Stimulated activated CD4-positive, alpha-beta T cell treated with anti-CD3 and anti-CD28 coated beads, Interleukin-2, amount 100 ng/mL, for 48 hours (primary cell): Measurements from ENCODE around the gene NOSTRIN.
"Not testable (repeated sequence)": the region's sequence is repeated elsewhere in the genome, so short reads cannot be mapped to it uniquely, and the experiment has no call there.

ENCODE experiments used
- DNase-seq, 2 donors: peaks; one replicate each; pipeline ENCODE4 v3.0.0-alpha.2; 2020

Gene NOSTRIN

GRCh38 chr2:168819829-168820489 is 17.5 kb downstream of the NOSTRIN start:
- no peak for DNase-seq

- no peak for DNase-seq
Measured at GRCh38 chr2:168821577-168821976, 19.1 kb downstream of the NOSTRIN start.

- no peak for DNase-seq
Measured at GRCh38 chr2:168821992-168822391, 19.6 kb downstream of the NOSTRIN start.

- DNase-seq = no peak
Measured at GRCh38 chr2:168825126-168825525, 22.7 kb downstream of the NOSTRIN start.

- DNase-seq = no peak
Measured at GRCh38 chr2:168830958-168831357, 28.5 kb downstream of the NOSTRIN start.

- no peak for DNase-seq
Measured at GRCh38 chr2:168831662-168832061, 29.2 kb downstream of the NOSTRIN start.

- no peak for DNase-seq
Measured at GRCh38 chr2:168835969-168836368, 33.5 kb downstream of the NOSTRIN start.

- DNase-seq = no peak
Measured at GRCh38 chr2:168841445-168841844, 39.0 kb downstream of the NOSTRIN start.

- DNase-seq = no peak
Measured at GRCh38 chr2:168843253-168843652, 40.8 kb downstream of the NOSTRIN start.

GRCh38 chr2:168848225-168848624 is 45.8 kb downstream of the NOSTRIN start:
- DNase-seq = no peak

GRCh38 chr2:168849610-168850009 is 47.2 kb downstream of the NOSTRIN start:
- no peak for DNase-seq

- no peak for DNase-seq
Measured at GRCh38 chr2:168850846-168851245, 48.4 kb downstream of the NOSTRIN start.

GRCh38 chr2:168851674-168852320 is 49.4 kb downstream of the NOSTRIN start:
- no peak for DNase-seq

- DNase-seq = no peak
Measured at GRCh38 chr2:168852481-168852880, 50.0 kb downstream of the NOSTRIN start.

GRCh38 chr2:168853471-168853870 is 51.0 kb downstream of the NOSTRIN start:
- no peak for DNase-seq

GRCh38 chr2:168854651-168855050 is 52.2 kb downstream of the NOSTRIN start:
- no peak for DNase-seq

GRCh38 chr2:168855601-168856000 is 53.2 kb downstream of the NOSTRIN start:
- no peak for DNase-seq

GRCh38 chr2:168858146-168858545 is 55.7 kb downstream of the NOSTRIN start:
- no peak for DNase-seq

- DNase-seq = not testable (repeated sequence)
Measured at GRCh38 chr2:168867164-168867563, 64.7 kb downstream of the NOSTRIN start.

GRCh38 chr2:168870369-168870768 is 67.9 kb downstream of the NOSTRIN start:
- DNase-seq = not testable (repeated sequence)

GRCh38 chr2:168870824-168871223 is 68.4 kb downstream of the NOSTRIN start:
- DNase-seq = not testable (repeated sequence)

- DNase-seq = no peak
Measured at GRCh38 chr2:168874368-168875054, 72.1 kb downstream of the NOSTRIN start.

- not testable (repeated sequence) for DNase-seq
Measured at GRCh38 chr2:168882163-168882562, 79.7 kb downstream of the NOSTRIN start.

- DNase-seq = no peak
Measured at GRCh38 chr2:168884975-168885374, 82.5 kb downstream of the NOSTRIN start.
